Measurements from ENCODE around the gene CD248.
"Not testable (repeated sequence)": the region's sequence is repeated elsewhere in the genome, so short reads cannot be mapped to it uniquely, and the experiment has no call there.

The CD248 gene

GRCh38 chr11:66313321-66314185 is 3.3 kb downstream of the CD248 start:
- DNase-seq (ENCODE audit: low read depth), result no peak

DNA sequence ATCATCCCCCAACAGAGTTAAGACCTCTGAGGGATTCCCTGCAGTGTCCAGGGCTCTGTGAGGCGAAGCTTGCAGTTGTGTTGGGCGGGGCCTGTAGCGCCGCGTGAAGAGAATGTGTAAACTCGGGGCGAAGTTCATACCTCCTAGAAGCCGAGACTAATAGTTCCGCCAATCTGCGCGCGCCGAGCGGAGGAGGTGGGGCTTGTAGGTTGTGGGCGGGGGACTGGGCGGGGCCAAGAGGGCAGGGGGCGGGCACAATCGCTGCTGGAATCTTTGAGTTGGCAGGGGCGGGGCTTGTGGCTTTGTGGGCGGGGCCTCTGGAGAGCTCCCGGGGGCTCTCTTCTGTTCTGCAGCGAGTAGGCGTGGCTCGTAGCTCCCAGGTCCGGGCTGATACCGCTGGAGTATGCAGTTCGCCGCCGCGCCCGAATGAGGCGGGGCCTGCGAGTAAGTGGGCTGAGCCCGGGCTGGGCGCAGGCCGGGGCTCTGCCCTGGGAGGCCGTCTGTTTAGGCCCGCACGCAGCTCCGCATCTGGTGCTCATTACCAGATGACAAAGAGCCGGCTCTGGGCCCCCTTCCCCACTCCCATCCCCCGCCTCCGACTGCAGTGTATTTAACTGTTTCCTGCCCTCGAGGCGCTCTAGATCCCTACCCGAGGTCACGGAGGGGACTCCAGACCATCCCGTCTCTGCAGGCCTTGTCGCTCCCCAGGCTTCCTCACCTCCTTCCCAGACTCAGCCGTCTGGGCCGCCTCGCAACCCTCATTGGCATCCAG is 4.1 kb downstream of the CD248 start:
- peak; percentile 100 for DNase-seq (ENCODE audit: low read depth)

DNA sequence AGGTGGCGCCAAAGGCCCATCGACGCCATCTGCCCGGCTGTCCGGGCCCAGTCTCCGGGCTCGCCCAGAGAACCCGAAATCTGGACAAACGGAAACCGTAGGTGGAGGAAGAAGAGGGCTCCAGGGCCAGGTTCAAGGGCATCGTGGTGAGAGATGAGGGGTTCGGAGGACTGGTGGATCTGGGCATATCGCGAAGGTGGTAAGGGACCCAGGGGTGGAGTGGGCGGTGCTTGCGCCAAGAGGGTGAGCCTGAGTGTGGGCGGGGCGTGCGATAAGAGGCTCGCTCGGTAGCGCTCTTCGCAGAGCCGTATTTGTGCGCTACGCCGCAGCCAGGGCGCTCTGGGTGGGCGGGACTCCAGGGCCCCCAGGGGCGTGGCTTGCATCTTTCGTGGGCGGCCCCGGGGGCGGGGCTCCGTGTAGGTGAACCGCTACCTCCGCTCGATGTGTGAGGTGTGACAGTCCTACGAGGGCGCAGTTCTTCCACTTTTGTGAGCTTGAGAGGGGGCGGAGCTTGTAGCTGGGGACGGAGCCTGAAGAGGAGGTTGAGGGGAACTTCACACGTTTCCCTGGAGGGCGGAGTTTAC is 4.8 kb downstream of the CD248 start:
- DNase-seq (ENCODE audit: low read depth), result peak; percentile 89

GRCh38 chr11:66311470-66311964 is 5.3 kb downstream of the CD248 start:
- DNase-seq (ENCODE audit: low read depth), result no peak

GRCh38 chr11:66310803-66311440 is 5.9 kb downstream of the CD248 start:
- DNase-seq (ENCODE audit: low read depth), result not testable (repeated sequence)

GRCh38 chr11:66310324-66310723 is 6.5 kb downstream of the CD248 start:
- no peak for DNase-seq (ENCODE audit: low read depth)

DNA sequence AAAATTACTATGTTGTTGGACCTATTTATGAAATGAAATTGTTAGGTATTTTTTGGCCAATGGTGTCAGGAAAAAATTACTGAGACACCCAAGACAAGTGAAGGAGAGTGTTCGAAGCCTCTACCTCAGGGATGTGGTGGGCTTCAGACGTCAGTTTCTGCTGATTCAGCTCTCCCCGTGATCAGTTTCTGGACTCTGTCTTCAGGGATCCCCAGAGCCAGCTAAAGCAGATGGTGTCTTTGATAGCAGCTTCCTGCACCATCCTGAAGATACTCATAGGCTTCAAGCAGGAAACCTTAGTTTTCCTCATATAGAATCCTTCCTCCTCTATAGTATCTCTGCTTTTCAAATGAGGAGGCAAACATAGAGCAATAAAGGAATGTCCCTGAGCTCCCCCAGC is 7.4 kb downstream of the CD248 start:
- no peak for DNase-seq (ENCODE audit: low read depth)

- no peak for DNase-seq (ENCODE audit: low read depth)
Observed at GRCh38 chr11:66302656-66303055, 14.2 kb downstream of the CD248 start.

GRCh38 chr11:66299186-66299585 is 17.7 kb downstream of the CD248 start:
- DNase-seq (ENCODE audit: low read depth), result no peak

DNA sequence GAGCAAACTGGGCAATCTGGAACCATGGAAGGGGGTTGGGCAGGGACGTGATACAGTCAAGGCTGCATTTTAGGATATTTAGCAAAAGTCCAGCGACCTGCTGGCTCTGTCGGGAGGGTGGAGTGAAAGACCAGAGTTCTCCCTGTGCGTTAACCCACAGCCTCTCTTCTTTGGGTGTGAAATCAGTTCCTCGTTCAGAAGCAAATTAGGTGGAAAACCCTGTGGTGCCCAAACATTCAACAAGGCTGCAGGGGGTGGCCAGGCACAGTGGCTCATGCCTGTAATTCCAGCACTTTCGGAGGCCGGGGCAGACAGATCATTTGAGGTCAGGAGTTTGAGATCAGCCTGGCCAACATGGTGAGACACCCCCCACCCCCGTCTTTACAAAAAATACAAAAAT is 19.2 kb downstream of the CD248 start:
- DNase-seq (ENCODE audit: low read depth), result no peak

GRCh38 chr11:66294626-66295620 is 21.9 kb downstream of the CD248 start:
- DNase-seq (ENCODE audit: low read depth), result no peak

- DNase-seq (ENCODE audit: low read depth), result no peak
Observed at GRCh38 chr11:66293777-66294625, 22.8 kb downstream of the CD248 start.

DNA sequence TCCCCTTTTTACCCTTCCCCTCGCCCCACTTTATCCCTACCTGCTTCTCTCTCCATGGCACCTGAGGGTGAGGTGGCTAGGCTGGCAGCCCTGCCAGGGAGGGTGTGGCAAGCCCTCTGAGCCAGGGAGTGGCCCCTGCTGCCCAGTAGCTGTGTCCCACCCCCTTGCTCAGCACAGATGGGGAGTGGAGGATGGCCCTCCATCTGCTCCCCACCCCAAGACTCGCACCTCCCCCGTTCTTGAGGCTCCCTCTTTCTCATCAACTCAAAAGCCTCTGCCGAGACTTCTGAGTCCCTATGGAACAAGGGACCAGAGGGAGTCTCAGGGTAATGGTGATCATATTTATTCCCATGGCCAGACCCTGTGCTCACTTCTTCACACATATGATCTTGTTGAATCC is 23.5 kb downstream of the CD248 start:
- no peak for DNase-seq (ENCODE audit: low read depth)

DNA sequence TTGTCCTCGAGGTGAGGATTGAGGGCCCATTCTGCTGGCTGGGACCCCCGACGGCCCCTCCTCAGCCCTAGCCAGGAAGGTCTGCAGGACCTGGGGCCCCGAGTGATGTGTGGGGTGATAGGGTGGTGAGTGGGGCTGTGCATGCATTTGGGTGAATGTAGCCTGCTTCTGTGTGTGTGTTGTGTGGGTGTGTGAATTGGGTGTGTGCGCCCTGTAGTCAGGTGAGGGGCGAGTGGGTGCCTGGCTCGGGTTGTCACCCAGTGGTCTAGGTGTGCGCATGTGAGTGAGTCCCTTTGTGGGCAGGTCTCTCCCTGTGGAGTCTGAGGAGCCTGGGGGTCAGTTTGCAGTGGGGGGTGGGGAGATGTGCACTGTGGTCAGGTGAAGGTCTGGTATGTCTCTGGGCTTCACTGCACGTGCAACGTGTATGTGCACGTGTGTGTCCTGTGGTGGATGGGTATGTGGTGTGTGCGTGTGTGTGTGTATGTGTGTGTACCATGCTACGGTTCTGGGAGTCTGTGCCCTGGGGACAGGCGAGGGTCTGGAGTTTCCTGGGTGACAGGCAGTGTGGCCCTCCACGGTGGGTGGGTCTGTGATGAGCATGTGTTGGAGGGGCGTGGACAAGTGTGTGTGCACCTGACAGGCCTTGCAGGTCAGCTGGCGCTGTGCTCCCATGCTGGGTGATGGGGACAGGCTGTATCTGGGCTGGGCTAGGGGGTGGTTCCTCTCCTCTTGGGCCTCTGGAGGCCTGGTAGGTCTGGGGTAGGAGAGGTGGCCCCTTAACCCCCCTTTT is 24.1 kb downstream of the CD248 start:
- no peak for DNase-seq (ENCODE audit: low read depth)

GRCh38 chr11:66291706-66292542 is 24.9 kb downstream of the CD248 start, which contains the start of gene TMEM151A:
Gene TMEM151A (plus strand): TSS chr11:66291894. CDS start chr11:66292014, 120 bp downstream.
- DNase-seq (ENCODE audit: low read depth), result no peak

- no peak for DNase-seq (ENCODE audit: low read depth)
Observed at GRCh38 chr11:66291303-66291705, 25.5 kb downstream of the CD248 start.

GRCh38 chr11:66290330-66290621 is 26.6 kb downstream of the CD248 start:
- no peak for DNase-seq (ENCODE audit: low read depth)
